Esophagus muscularis mucosa (tissue), 4 donors: ENCODE data around the gene BLID. TPM values are rescaled to one million over a fixed set of nuclear protein-coding genes. Genes with fewer than 3 reads are reported as not detected.
A peak's percentile ranks its signal among the peaks of the same experiment; 100 is the strongest.

Experiments used
- DNase-seq: peaks from one replicate; pipeline ENCODE4 v3.0.0-alpha.2; 2017; ENCODE audit errors: extremely low spot score
- H3K27ac ChIP-seq, 4 donors: fragments of 200-600 bp; sonication (generic); replicated peaks in 1 of 4; 1 replicate in 3 of 4; 2 replicates in 1 of 4; pipeline ENCODE4 v1.5.1; 2016 to 2019; ENCODE audit warnings: mild to moderate bottlenecking in 1 of 4
- H3K27me3 ChIP-seq, 4 donors: fragments of 200-600 bp; sonication (generic); one replicate each; pipeline versions ENCODE4 v1.5.1 to v1.6.0; 2016 to 2019
- H3K36me3 ChIP-seq, 4 donors: fragments of 200-600 bp; sonication (generic); one replicate each; pipeline ENCODE4 v1.5.1; 2016 to 2019
- H3K4me1 ChIP-seq, 4 donors: fragments of 200-600 bp; sonication (generic); one replicate each; pipeline ENCODE4 v1.5.1; 2016 to 2019
- H3K4me3 ChIP-seq, 4 donors: fragments of 200-600 bp; sonication (generic); 1 replicate in 2 of 4; 2 replicates in 2 of 4; pipeline ENCODE4 v1.5.1; 2016 to 2019; ENCODE audit warnings: mild to moderate bottlenecking in 4 of 4, moderate library complexity in 1 of 4
- H3K9me3 ChIP-seq, 4 donors: fragments of 200-600 bp; sonication (generic); 1 replicate in 3 of 4; 2 replicates in 1 of 4; pipeline ENCODE4 v1.5.1; 2016 to 2019
- EP300 ChIP-seq: sonication (generic); formaldehyde crosslinking; IDR thresholded peaks from one replicate; pipeline ENCODE4 v1.6.1; 2017; ENCODE audit warnings: antibody characterized with exemption
- POLR2A ChIP-seq: fragments of 450-650 bp; IDR thresholded peaks from one replicate; pipeline ENCODE4 v1.6.1; 2017; ENCODE audit warnings: antibody characterized with exemption, moderate library complexity, mild to moderate bottlenecking, low read depth
- POLR2AphosphoS5 ChIP-seq, 2 donors: sonication (generic); formaldehyde crosslinking; IDR thresholded peaks; one replicate each; pipeline ENCODE4 v1.6.1; 2017; ENCODE audit warnings: antibody characterized with exemption in 2 of 2
- WGBS: methylation state at CpG from one replicate; pipeline ENCODE4 v1.1.5; 2018; 5-methylcytosine and 5-hydroxymethylcytosine counted together
- intact Hi-C: fragments of 100-400 bp; cut with DNase I; formaldehyde crosslinking; loops from one replicate; pipeline ENCODE4 v1.15.1; 2023
- total RNA-seq, 4 donors: library from RNA; depleted of rRNA; stranded (reverse); fragments of >200 nt; gene quantifications; one replicate each; pipeline versions ENCODE4 v1.1.0 to v1.2.1, GENCODE V29; 2016
- TF ChIP-seq, protein P1 (sequence below), 3 experiments: fragments of 200-600 bp in 2 of 3; fragments of 450-650 bp in 1 of 3; sonication (generic) in 2 of 3; IDR thresholded peaks; one replicate each; pipeline ENCODE4 v1.5.1; 2017 to 2019; ENCODE audit warnings: antibody characterized with exemption in 3 of 3, mild to moderate bottlenecking in 2 of 3, moderate library complexity in 1 of 3

BLID gene
- total RNA-seq, 4 donors from 2014 or later: 0.99 to 3.3 (median 1.3) TPM; not detected in 1

DNA sequence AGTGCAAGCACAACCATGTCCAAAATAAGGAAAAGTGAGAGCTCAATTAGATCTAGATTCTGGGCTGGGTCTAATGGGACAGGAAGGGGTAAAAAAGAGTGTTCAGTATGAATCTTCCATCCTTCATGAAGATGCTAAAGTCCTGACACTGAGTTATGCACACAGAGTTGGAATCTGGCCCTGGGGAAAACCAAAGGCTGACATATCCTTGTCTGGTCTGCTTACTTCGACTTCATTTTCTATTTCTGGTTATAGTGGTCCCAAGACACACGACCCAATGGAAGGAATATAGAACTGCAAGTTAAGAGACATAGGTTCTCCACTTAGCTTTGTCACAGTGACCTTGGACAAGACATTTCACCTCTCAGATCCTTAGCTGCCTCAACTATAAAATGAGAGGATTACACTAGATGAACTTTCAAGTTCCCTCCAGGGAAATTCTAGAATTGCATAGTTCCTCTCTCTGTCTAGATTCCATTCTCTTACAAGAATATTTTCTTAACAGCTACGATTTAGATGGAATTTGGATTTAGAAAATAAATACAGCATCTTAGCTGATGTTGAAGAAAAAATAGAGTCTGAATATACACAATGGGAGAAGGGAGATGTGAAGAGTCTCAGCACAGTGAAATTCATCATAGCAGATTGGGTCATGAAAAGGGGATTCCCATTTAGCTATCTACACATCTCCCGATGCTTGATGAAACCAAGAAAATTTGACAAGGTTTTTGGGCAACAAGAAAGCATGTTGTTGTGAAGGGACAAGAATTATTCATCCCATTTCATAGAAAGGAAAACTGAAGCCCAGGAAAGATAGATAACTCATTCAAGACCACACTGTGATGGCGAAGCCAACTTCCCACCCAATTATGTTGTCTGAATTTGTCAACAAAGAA, 3.3 kb downstream of the BLID start:
- no peak for DNase-seq
- H3K36me3 ChIP-seq: no peaks in the 10 kb centered on the region
- H3K4me1 ChIP-seq: peaks cover 8 to 30% (median 23%) of the 10 kb centered on the region in 4 donors
- H3K9me3 ChIP-seq: no peaks in the 10 kb centered on the region
- no peak overlapping the region for H3K4me3 ChIP-seq
- no peak for TF ChIP-seq EP300
- H3K27ac ChIP-seq: no peak overlapping the region
- intact Hi-C loops: loop anchor here (5.0 kb wide), 1 partner anchor 390 kb away; no protein-coding TSS in a partner anchor
- H3K27me3 ChIP-seq: no peaks in the 10 kb centered on the region
- WGBS: 62% methylated on average over 5 of the region's 5 CpGs

GRCh38 chr11:122109932-122110331, 6.1 kb downstream of the BLID start:
- intact Hi-C loops: loop anchor here (5.0 to 10.0 kb wide), 2 partner anchors 195 to 392 kb away; no protein-coding TSS in a partner anchor
- 98% methylated on average over 4 of the region's 4 CpGs for WGBS
- no peak for DNase-seq

GRCh38 chr11:122108828-122109227, 7.2 kb downstream of the BLID start:
- H3K36me3 ChIP-seq: no peaks in the 10 kb centered on the region
- no peak for TF ChIP-seq POLR2AphosphoS5 (IDR thresholded peaks at IDR 0.05)
- TF ChIP-seq, protein P1, sequence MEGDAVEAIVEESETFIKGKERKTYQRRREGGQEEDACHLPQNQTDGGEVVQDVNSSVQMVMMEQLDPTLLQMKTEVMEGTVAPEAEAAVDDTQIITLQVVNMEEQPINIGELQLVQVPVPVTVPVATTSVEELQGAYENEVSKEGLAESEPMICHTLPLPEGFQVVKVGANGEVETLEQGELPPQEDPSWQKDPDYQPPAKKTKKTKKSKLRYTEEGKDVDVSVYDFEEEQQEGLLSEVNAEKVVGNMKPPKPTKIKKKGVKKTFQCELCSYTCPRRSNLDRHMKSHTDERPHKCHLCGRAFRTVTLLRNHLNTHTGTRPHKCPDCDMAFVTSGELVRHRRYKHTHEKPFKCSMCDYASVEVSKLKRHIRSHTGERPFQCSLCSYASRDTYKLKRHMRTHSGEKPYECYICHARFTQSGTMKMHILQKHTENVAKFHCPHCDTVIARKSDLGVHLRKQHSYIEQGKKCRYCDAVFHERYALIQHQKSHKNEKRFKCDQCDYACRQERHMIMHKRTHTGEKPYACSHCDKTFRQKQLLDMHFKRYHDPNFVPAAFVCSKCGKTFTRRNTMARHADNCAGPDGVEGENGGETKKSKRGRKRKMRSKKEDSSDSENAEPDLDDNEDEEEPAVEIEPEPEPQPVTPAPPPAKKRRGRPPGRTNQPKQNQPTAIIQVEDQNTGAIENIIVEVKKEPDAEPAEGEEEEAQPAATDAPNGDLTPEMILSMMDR (IDR thresholded peaks at IDR 0.05): no peak
- no peak for TF ChIP-seq EP300
- no peak for TF ChIP-seq POLR2A
- H3K27me3 ChIP-seq: no peaks in the 10 kb centered on the region
- 93% methylated on average over 3 of the region's 3 CpGs for WGBS
- intact Hi-C loops: loop anchor here (10.0 kb wide), 1 partner anchor 196 kb away; no protein-coding TSS in a partner anchor
- no peak for DNase-seq
- H3K4me3 ChIP-seq: no peak overlapping the region
- peaks cover 12 to 24% (median 17%) of the 10 kb centered on the region in 4 donors for H3K4me1 ChIP-seq
- no peak overlapping the region for H3K27ac ChIP-seq
- H3K9me3 ChIP-seq: no peaks in the 10 kb centered on the region

More at GRCh38 chr11:122109932-122110331, 6.1 kb downstream of the BLID start:
- H3K27me3 ChIP-seq: no peaks in the 10 kb centered on the region
- no peaks in the 10 kb centered on the region for H3K9me3 ChIP-seq
- H3K36me3 ChIP-seq: no peaks in the 10 kb centered on the region
- H3K27ac ChIP-seq: no peak overlapping the region
- peaks cover 12 to 32% (median 20%) of the 10 kb centered on the region in 4 donors for H3K4me1 ChIP-seq
- TF ChIP-seq POLR2A: no peak
- no peak for TF ChIP-seq POLR2AphosphoS5 (IDR thresholded peaks at IDR 0.05)
- TF ChIP-seq EP300: no peak
- TF ChIP-seq, protein P1 (IDR thresholded peaks at IDR 0.05): no peak
- H3K4me3 ChIP-seq: no peak overlapping the region

DNA sequence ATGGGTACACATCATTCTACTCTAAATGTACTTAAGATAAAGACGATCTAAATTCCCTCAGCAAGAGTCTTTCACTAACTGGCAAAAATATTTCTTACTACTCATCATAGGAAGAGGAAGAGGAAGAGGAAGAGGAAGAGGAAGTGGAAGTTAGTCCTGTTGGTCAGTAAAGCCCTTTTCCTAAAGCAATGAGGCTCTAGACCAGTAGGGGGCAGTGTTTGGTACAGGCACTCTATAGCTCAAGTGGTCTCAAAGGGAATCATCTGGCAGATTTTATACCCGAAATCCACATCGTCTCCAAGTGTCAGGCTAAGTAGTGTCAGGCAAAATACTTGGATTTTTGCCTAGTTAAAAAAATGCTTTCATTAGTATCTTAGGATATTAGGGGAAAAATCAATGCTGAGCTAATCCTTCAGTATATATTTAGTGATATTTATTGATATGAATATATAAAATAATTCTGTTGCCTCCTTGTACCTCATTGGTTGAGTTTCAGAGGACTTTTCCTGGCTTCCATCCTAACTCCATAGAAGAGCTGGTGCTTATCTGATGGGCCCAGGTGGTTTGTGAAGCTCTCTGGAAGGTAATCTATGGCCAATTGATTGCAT, 7.7 kb downstream of the BLID start:
- WGBS: 68% methylated on average over 3 of the region's 3 CpGs
- Histone ChIP-seq H3K36me3 (no peaks in the 10 kb centered on the region), H3K4me1 (peaks cover 12 to 25% (median 17%) of the 10 kb centered on the region in 4 donors), H3K27ac (no peak overlapping the region), H3K27me3 (no peaks in the 10 kb centered on the region), H3K4me3 (no peak overlapping the region), H3K9me3 (no peaks in the 10 kb centered on the region)
- DNase-seq: no peak
- intact Hi-C loops: loop anchor here (10.0 kb wide), 1 partner anchor 197 kb away; no protein-coding TSS in a partner anchor
- TF ChIP-seq, protein P1 (IDR thresholded peaks at IDR 0.05): peak; percentile 21 to 53 (median 34)
- no peak for TF ChIP-seq POLR2AphosphoS5 (IDR thresholded peaks at IDR 0.05)

GRCh38 chr11:122107566-122107965, 8.4 kb downstream of the BLID start:
- 64% methylated on average over 3 of the region's 3 CpGs for WGBS
- intact Hi-C loops: loop anchor here (10.0 kb wide), 1 partner anchor 197 kb away; no protein-coding TSS in a partner anchor
- no peak for DNase-seq
- H3K4me3 ChIP-seq: no peak overlapping the region
- H3K27ac ChIP-seq: no peak overlapping the region
- TF ChIP-seq POLR2A (no peak), POLR2AphosphoS5 (IDR thresholded peaks at IDR 0.05) (no peak), EP300 (no peak)
- TF ChIP-seq, protein P1 (IDR thresholded peaks at IDR 0.05): no peak
- no peaks in the 10 kb centered on the region for H3K27me3 ChIP-seq
- peaks cover 12 to 29% (median 22%) of the 10 kb centered on the region in 4 donors for H3K4me1 ChIP-seq
- no peaks in the 10 kb centered on the region for H3K36me3 ChIP-seq
- H3K9me3 ChIP-seq: no peaks in the 10 kb centered on the region
